Activated CD4-positive, alpha-beta memory T cell treated with anti-CD3 and anti-CD28 coated beads, Interleukin-2, amount 10 ng/mL, durations not matched to agents 7 days and 5 days (primary cell): ENCODE data around the gene RXFP2. TPM values are rescaled to one million over a fixed set of nuclear protein-coding genes. Genes with fewer than 3 reads are reported as not detected.
A peak's percentile ranks its signal among the peaks of the same experiment; 100 is the strongest.

ENCODE experiments used
- CTCF ChIA-PET: fragments of 350-600 bp; sonication (Branson Sonifier 250); formaldehyde crosslinking; loops from one replicate; lab custom pipeline; 2021; ENCODE audit warnings: antibody characterized with exemption, inconsistent platforms; lab: Charles Lee
- POLR2A ChIA-PET: fragments of 350-600 bp; sonication (Branson Sonifier 250); formaldehyde crosslinking; loops from one replicate; lab custom pipeline; 2021; ENCODE audit warnings: antibody characterized with exemption; lab: Charles Lee
- DNase-seq: peaks from one replicate; pipeline ENCODE4 v3.0.0-alpha.2; 2020
- H3K27ac Mint-ChIP-seq: one replicate; pipeline ENCODE4 v1.8.0; 2021; ENCODE audit warnings: mild to moderate bottlenecking, mixed read lengths
- H3K27me3 Mint-ChIP-seq: one replicate; pipeline ENCODE4 v1.8.0; 2021; ENCODE audit warnings: mixed read lengths
- H3K36me3 Mint-ChIP-seq: one replicate; pipeline ENCODE4 v1.8.0; 2021; ENCODE audit warnings: low read depth, mixed read lengths
- H3K4me1 Mint-ChIP-seq: one replicate; pipeline ENCODE4 v1.8.0; 2021; ENCODE audit warnings: mixed read lengths
- H3K4me3 Mint-ChIP-seq: one replicate; pipeline ENCODE4 v1.8.0; 2021; ENCODE audit warnings: mild to moderate bottlenecking, mixed read lengths
- H3K9me3 Mint-ChIP-seq: one replicate; pipeline ENCODE4 v1.8.0; 2021; ENCODE audit warnings: mixed read lengths
- total RNA-seq, 2 experiments: library from RNA; stranded (reverse); gene quantifications; one replicate each; pipeline ENCODE4 v1.2.3, GENCODE V29; 2021

RXFP2 gene
- total RNA-seq, 2 experiments from 2014 or later = not detected

DNA sequence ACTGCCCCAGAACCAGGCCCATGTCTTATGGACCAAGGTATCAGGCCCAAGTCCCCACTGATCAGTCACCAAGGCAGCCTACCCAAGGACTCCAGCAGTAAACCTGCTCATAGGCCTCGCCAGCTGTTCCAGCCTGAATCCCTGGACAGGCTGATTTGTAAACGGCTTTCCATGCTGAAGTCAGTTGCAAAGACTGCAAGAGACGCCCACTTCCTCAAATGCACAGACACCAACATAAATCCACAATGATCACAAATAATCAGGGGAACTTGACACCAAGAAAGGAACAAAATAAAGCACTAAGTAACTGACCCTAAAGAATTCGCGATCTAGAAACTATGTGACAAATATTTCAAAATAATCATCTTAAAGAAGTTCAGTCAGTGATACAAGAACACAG, 75.2 kb downstream of the RXFP2 start:
- CTCF ChIA-PET = no interaction called here
- Mint-ChIP-seq H3K27ac (no peak overlapping the region), H3K4me3 (no peak overlapping the region), H3K9me3 (peaks cover 16% of the 10 kb centered on the region), H3K4me1 (no peaks in the 10 kb centered on the region), H3K36me3 (peaks cover 27% of the 10 kb centered on the region), H3K27me3 (peaks cover 10% of the 10 kb centered on the region)
- no peak for DNase-seq
- POLR2A ChIA-PET = no interaction called here

DNA sequence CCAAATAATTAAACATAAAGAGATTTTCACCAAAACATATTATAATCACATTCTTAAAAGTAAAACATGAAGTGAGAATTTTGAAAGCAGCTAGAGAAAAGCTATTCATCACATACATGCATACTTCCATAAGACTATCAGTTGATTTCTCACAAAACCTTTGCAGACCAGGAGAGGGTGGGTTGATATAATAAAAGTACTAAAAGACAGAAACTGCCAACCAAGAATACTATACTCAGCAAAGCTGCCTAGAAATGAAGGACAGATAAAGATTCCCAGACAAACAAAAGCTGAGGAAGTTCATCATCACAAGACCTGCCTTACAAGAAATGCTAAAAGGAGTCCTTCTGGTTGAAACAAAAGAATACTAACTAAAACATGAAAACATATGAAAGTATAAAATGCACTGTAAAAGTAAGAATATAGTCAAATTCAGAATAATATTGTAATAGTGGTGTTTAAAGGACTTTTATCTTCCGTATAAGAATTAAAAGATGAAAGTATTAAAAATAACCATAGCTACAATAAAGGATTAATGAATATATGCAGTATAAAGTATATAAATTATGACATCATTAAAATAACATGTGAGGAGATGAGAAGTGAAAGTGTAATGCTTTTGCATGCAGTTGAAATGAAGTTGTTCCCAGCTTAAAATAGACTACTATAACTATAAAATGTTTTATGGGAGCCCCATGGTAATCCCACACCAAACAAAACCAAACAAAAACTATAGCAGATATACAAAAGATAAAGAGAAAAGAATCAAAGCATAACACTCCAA, 76.2 kb downstream of the RXFP2 start:
- CTCF ChIA-PET = no interaction called here
- H3K4me3 Mint-ChIP-seq = no peak overlapping the region
- H3K4me1 Mint-ChIP-seq = no peaks in the 10 kb centered on the region
- peaks cover 14% of the 10 kb centered on the region for H3K9me3 Mint-ChIP-seq
- no peak for DNase-seq
- H3K27ac Mint-ChIP-seq = no peak overlapping the region
- peaks cover 10% of the 10 kb centered on the region for H3K27me3 Mint-ChIP-seq
- peaks cover 17% of the 10 kb centered on the region for H3K36me3 Mint-ChIP-seq
- POLR2A ChIA-PET = interaction anchor here (1.4 kb wide), 1 partner anchor 31 kb away, joined by 4 read pairs; no protein-coding TSS in a partner anchor

DNA sequence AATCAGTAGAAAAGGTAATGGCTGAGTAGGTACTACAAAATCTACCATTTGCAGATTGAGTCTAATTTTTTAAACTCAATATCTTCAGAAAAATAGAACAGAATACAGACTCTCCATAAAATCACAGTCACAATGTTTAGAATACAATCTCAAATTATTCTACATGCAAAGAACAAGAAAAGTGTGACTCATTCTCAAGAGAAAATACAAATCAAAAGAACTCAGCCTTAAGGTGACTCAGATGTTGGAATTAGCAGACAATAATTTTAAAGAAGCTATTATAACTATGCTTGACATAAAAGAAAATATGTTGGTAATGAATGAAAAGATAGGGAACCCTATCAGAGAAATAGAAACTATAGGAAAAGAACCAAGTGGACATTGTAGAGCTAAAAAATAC, 78.9 kb downstream of the RXFP2 start:
- no peaks in the 10 kb centered on the region for H3K4me1 Mint-ChIP-seq
- H3K9me3 Mint-ChIP-seq = peaks cover 11% of the 10 kb centered on the region
- peaks cover 13% of the 10 kb centered on the region for H3K36me3 Mint-ChIP-seq
- ChIA-PET CTCF (no interaction called here), POLR2A (interaction anchor here (0.8 to 1.3 kb wide), 2 partner anchors 11 to 497 kb away, joined by 3 to 6 read pairs; partner anchors contain the start of genes BRCA2 and ZAR1L)
- H3K27ac Mint-ChIP-seq = no peak overlapping the region
- no peak for DNase-seq
- no peak overlapping the region for H3K4me3 Mint-ChIP-seq
- peaks cover 10% of the 10 kb centered on the region for H3K27me3 Mint-ChIP-seq

DNA sequence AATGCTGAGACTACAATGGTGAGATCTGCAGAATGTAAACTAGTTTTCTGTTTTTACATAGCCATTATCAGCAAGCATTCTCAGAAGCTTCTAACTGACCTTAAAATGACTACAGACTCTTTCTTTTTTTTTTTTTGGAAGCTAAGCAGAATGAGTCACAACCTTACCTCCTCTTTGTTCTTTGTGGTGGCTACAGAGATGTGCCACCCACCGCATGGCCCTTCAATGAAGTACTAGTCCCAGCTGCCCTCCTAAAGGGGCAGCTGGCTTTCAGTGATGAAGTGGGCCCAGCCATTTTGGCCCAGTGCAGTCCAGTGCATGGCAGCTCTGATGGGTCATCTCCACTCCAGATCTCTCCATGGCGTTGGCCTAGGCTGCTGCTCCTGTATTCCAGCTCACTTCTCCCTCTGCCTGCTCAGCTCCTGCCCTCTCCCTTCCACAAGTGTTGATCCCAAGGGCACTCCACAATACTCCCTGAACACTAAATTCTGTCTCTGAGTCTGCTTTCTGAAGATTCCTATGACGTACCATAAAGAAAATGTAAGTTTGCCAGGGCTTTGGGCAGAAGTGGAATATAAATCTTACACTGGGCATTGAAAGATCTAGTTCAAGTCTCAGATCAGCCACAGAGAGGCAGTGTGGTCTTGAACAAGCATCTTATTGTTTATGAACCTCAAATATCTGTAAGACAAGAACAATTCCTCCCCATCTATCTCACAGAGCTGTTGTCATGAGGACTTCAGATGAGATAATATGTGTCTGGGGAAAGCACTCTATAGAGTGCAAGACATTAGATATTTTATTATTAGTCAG, 85.6 kb downstream of the RXFP2 start:
- no peaks in the 10 kb centered on the region for H3K9me3 Mint-ChIP-seq
- POLR2A ChIA-PET = interaction anchor here (0.9 kb wide), 1 partner anchor 21 kb away, joined by 3 read pairs; no protein-coding TSS in a partner anchor
- H3K27ac Mint-ChIP-seq = no peak overlapping the region
- no peaks in the 10 kb centered on the region for H3K36me3 Mint-ChIP-seq
- CTCF ChIA-PET = interaction anchor here (0.8 to 2.2 kb wide), 7 partner anchors 8 to 85 kb away, joined by 3 to 8 read pairs (median 3); no protein-coding TSS in a partner anchor
- DNase-seq = no peak
- H3K4me3 Mint-ChIP-seq = no peak overlapping the region
- peaks cover 18% of the 10 kb centered on the region for H3K4me1 Mint-ChIP-seq
- H3K27me3 Mint-ChIP-seq = peaks cover 2% of the 10 kb centered on the region

DNA sequence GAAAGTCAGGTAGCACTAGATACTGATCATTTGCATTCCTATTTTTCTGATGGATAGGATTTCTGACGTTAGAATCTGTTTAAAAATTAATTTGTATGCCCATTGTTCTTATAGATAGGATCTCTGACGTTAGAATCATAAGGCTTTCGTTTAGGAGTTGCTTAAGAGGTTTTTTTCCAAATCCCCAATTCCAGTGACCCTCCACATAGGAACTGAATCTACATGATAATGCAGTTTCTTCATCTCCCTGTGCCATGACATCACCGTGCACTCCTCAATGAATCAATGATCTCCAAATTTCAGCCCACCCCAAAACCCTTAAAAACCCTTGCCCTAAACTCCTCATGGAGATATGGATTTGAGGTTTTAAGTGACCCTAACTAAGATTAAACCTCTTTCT, 87.2 kb downstream of the RXFP2 start:
- DNase-seq = no peak
- Mint-ChIP-seq H3K27ac (no peak overlapping the region), H3K36me3 (no peaks in the 10 kb centered on the region), H3K4me3 (no peak overlapping the region), H3K27me3 (peaks cover 2% of the 10 kb centered on the region), H3K9me3 (no peaks in the 10 kb centered on the region), H3K4me1 (peaks cover 18% of the 10 kb centered on the region)
- ChIA-PET POLR2A (no interaction called here), CTCF (interaction anchor here (1.5 kb wide), 1 partner anchor 83 kb away, joined by 8 read pairs; no protein-coding TSS in a partner anchor)

DNA sequence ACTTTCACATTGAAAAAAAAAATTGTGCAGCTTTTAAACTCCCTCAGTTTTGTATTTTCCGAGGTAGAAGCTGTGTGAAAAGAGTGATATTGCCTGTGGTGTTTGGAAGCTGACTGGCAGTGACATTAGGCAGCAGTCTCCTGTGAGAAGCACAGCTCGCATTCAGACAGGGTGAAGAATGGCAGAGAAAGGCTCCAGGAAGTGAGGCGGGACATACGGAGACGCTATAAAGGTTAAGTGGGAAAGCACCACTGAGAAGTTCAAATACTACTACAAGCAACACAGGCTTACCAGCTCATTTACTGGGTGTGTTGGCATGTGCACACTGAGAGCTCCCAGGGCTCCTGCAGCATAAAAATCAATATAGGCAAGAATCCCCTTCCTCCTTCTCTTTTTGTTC, 88.4 kb downstream of the RXFP2 start:
- Mint-ChIP-seq H3K27me3 (peaks cover 2% of the 10 kb centered on the region), H3K4me3 (no peak overlapping the region), H3K27ac (no peak overlapping the region), H3K36me3 (no peaks in the 10 kb centered on the region), H3K9me3 (no peaks in the 10 kb centered on the region), H3K4me1 (peaks cover 18% of the 10 kb centered on the region)
- ChIA-PET CTCF (interaction anchor here (1.3 kb wide), 1 partner anchor 82 kb away, joined by 4 read pairs; no protein-coding TSS in a partner anchor), POLR2A (no interaction called here)
- no peak for DNase-seq

DNA sequence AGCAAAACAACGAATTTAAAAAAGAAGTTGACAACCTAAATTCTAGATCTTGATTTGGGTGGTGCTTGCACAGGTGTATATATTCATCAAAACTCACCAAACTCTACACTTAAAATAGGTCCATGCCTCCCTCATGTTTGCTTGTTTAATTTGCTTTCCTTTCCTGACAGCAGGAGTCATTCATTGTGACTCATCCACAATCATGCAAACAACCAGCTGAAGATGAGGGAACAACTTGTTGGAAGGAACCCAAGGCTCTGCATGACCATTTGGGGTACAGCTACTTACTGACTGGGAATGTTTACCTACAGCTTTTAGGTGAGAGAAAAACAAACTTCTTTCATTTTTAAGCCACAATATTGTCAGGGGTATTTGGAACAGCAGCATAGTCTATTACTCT, 96.6 kb downstream of the RXFP2 start:
- no peaks in the 10 kb centered on the region for H3K36me3 Mint-ChIP-seq
- H3K4me3 Mint-ChIP-seq = no peak overlapping the region
- peaks cover 15% of the 10 kb centered on the region for H3K27me3 Mint-ChIP-seq
- ChIA-PET CTCF (no interaction called here), POLR2A (no interaction called here)
- H3K9me3 Mint-ChIP-seq = no peaks in the 10 kb centered on the region
- DNase-seq = no peak
- H3K4me1 Mint-ChIP-seq = no peaks in the 10 kb centered on the region
- no peak overlapping the region for H3K27ac Mint-ChIP-seq

DNA sequence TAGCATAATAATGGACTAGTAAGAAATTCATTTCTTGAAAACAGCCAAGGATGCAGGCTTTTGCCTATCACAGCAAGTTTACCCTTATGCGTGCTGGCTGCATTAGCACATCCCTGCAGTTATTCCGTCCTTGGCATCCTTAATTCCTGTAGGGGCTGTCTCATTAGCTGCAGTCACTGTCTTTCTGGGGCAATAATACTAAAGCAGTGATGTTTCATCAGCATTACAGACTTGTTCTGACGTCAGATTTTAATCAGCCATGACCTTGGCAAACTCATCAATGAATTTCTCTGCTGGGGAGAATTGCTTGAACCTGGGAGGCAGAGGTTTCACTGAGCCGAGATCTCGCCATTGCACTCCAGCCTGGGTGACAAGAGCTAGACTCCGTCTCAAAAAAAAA, 103.7 kb downstream of the RXFP2 start:
- POLR2A ChIA-PET = no interaction called here
- Mint-ChIP-seq H3K4me3 (no peak overlapping the region), H3K4me1 (peaks cover 26% of the 10 kb centered on the region), H3K27ac (no peak overlapping the region), H3K36me3 (no peaks in the 10 kb centered on the region), H3K9me3 (no peaks in the 10 kb centered on the region), H3K27me3 (peaks cover 46% of the 10 kb centered on the region)
- DNase-seq = no peak
- CTCF ChIA-PET = interaction anchor here (1.0 kb wide), 1 partner anchor 67 kb away, joined by 3 read pairs; no protein-coding TSS in a partner anchor

DNA sequence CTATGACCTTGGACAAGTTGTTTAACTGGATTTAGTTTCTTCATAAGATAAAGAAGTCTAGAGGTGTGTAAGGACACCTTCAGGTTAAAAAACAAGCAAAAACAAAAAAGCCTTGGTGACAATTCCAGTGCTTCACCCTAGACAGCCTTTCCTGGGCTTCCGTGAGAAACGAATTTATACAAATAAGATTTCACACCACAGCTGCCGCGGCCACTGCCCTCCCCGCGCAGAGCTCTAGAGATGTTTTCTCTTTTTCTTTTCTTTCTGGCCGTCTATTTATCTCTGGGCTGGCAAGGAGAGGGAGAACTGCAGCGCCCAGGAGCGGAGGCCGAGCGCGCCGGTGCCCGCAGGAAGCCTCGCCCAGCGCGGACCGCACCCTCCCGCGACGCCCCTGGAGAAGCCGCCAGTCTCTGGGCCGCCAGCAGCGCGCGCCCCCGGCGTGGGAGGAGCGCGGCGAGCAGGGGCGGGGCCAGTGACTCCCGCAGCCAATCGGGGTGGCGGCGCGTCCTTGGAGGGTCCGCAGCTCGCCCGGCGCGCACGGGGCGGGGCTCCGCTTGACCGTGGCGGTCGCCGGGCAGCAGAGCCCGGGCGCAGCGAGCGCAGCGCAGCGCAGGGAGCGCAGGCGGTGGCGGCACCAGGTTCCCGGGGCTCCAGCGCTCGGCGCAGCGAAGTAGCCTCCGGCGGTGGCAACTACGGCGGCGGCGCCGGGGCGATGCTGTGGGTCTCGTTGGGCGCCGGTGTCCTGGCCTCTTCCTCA, 107.0 kb downstream of the RXFP2 start:
- H3K4me3 Mint-ChIP-seq = peak overlapping the region; percentile 79
- peak overlapping the region; percentile 65 for H3K27ac Mint-ChIP-seq
- ChIA-PET CTCF (interaction anchor here (0.7 to 1.1 kb wide), 3 partner anchors 21 to 400 kb away, joined by 3 read pairs; no protein-coding TSS in a partner anchor), POLR2A (interaction anchor here (0.8 to 1.8 kb wide), 5 partner anchors 10 to 469 kb away, joined by 3 to 10 read pairs (median 4); partner anchors contain the start of genes BRCA2 and ZAR1L)
- peaks cover 12% of the 10 kb centered on the region for H3K36me3 Mint-ChIP-seq
- no peaks in the 10 kb centered on the region for H3K9me3 Mint-ChIP-seq
- H3K27me3 Mint-ChIP-seq = peaks cover 42% of the 10 kb centered on the region
- peaks cover 38% of the 10 kb centered on the region for H3K4me1 Mint-ChIP-seq
- DNase-seq = peak; percentile 85

DNA sequence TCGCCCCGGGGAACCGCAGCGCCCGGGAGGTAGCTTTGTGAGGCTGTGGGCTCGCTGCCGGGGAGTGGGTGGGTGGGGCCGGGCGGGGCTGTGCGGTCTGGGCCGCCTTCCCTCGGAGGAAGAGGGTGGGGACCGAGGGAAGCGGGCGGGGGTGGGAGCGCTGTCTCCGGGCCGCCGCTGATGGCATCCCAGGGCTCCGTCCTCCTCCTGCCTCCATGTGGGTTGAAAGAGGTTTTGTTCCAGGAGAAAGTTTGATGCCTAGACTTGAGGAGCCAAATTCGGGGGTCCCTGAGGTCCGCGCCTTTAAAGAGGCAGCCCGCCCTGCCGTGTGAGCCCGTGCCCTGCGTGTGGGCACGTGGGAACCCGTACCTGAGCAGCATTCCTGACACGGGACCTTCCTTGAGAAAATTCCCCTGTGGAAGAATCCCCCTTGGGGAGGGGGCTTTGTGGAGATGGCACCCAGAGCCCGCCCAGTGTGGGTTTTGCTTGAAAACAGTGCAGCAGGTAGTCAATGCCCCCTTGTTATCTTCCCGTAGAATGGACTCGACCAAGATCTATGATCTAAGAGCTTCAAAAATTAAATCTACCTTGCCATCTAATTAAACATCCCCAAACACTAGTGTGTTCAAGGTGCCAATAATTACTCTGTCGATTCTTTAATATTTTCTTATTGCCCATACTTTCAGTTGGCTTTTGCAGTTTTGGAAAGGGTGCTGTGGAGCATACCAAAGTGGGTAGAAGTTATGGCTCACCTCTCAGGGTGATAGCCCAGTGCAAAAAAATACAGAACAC, 107.8 kb downstream of the RXFP2 start:
- DNase-seq = no peak
- ChIA-PET POLR2A (interaction anchor here (1.5 to 1.8 kb wide), 2 partner anchors 40 to 468 kb away, joined by 8 to 10 read pairs; partner anchors contain the start of genes BRCA2 and ZAR1L), CTCF (no interaction called here)
- Mint-ChIP-seq H3K4me1 (peaks cover 38% of the 10 kb centered on the region), H3K27me3 (peaks cover 42% of the 10 kb centered on the region), H3K27ac (peak overlapping the region; percentile 53), H3K36me3 (peaks cover 12% of the 10 kb centered on the region), H3K4me3 (peak overlapping the region; percentile 77), H3K9me3 (no peaks in the 10 kb centered on the region)

DNA sequence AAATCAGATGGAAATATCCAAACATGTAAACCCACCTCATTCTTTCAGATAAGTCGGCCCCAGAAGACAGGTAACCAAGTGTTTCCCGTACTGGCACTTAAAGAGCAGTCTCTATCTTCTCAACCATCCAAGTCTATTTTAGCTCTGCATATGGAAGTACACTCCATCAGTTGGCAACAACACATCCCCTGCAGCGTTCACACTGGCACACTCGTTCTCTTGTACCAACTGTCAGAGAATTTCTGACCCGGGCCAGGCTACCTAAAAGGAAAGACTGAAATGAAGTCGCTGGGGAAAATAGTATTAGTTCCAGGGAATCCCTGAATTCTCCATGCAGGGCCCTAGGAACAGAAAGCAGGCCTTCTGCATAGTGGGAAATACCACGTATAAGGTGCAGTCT, 109.3 kb downstream of the RXFP2 start:
- peaks cover 12% of the 10 kb centered on the region for H3K36me3 Mint-ChIP-seq
- ChIA-PET CTCF (no interaction called here), POLR2A (no interaction called here)
- peaks cover 29% of the 10 kb centered on the region for H3K27me3 Mint-ChIP-seq
- H3K4me3 Mint-ChIP-seq = no peak overlapping the region
- no peak for DNase-seq
- H3K9me3 Mint-ChIP-seq = no peaks in the 10 kb centered on the region
- H3K27ac Mint-ChIP-seq = no peak overlapping the region
- H3K4me1 Mint-ChIP-seq = peaks cover 38% of the 10 kb centered on the region

DNA sequence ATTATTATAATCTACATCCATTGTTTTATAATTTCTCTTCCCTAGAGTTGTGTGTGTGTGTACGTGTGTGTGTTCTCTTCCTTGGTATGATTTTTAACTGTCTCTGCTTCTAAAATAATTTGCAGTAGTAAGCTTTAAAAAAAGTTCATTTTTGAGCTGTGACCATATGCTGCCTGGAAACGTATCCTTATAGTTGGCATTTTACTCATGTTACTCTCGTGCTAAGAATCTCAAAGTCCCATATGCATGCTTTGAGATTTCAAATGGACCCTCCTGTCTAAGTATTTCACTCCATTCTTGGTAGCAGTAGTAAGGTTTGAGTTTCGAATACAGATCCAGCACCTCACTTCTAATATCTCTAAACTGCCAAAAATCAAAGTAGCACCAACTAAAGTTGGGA, 109.9 kb downstream of the RXFP2 start:
- CTCF ChIA-PET = interaction anchor here (2.0 kb wide), 1 partner anchor 61 kb away, joined by 4 read pairs; no protein-coding TSS in a partner anchor
- peaks cover 12% of the 10 kb centered on the region for H3K36me3 Mint-ChIP-seq
- DNase-seq = no peak
- POLR2A ChIA-PET = no interaction called here
- no peak overlapping the region for H3K4me3 Mint-ChIP-seq
- peaks cover 38% of the 10 kb centered on the region for H3K4me1 Mint-ChIP-seq
- H3K9me3 Mint-ChIP-seq = no peaks in the 10 kb centered on the region
- peaks cover 26% of the 10 kb centered on the region for H3K27me3 Mint-ChIP-seq
- H3K27ac Mint-ChIP-seq = no peak overlapping the region
